Tongue (tissue), 2 donors: ENCODE data around the gene BCAS3. TPM values are rescaled to one million over a fixed set of nuclear protein-coding genes. Genes with fewer than 3 reads are reported as not detected.

Experiments
- DNase-seq: peaks from one replicate; pipeline ENCODE4 v3.0.0-alpha.2; 2015
- total RNA-seq: library from RNA; depleted of rRNA; stranded (reverse); fragments of >200 nt; gene quantifications from one replicate; pipeline ENCODE4 v1.2.3, GENCODE V29; 2014

The BCAS3 gene
- total RNA-seq, 1 donor from 2014 or later = 40.2 TPM

GRCh38 chr17:61411261-61412142 lies 733.9 kb downstream of the BCAS3 start:
- peak; percentile 66 for DNase-seq

DNA sequence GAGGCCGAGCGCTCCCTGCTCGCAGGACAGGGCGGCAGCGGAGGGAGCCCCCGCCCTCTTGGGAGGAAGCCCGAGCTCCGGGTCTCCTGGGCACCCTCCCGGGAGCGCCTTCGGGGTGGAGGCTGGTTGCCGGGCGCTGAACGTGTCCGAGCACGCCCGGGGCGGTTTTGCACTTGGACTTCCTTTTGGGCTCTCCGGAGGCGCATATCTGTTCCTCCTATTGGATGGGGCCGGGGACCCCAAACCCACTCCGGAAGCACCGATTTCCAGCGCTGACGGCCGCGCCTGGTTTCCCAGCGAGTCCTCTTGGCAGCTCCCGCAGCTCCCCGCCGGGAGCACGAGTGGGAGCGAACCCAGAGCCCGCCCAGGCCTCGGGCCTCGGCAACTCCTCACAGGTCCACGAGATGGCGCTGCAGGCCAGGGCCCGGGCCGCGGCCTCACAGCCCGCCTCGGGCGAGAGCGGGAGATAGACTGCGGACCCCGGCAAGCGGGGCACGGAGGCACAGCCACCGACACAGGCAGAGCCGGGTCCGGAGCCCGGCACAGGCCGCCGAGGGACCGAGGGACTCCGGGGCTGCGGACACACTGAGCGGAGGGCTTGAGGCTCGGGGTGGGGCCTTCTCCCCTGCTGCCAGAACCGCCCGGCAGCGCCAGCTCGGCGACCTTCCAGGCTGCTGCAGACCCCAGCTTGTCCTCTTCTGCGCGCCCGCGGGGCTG lies 734.6 kb downstream of the BCAS3 start:
- DNase-seq = peak; percentile 93

GRCh38 chr17:61412860-61413660 lies 735.4 kb downstream of the BCAS3 start:
- DNase-seq = no peak

DNA sequence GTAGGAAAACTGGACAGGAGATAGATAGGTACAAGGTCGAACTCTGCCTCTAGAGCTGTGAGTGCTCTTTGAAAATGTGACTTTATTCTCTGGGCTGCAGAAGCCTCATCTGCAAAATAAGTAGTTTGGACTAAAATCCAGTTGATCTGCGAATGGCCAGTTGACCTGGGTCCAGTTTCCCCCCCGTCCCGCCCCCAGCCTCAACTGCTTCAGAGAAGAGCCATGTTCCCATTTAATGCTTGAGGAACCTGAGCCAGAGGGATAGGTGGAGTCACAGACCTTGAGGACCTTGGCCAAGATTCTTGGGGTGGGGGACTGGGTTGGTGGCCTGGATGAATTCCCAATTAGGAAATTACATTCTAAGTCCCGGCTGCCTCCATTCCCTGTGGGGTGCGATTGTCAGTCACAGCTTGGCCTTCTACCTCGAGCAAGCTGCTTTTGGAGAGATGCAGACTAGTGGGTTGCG lies 736.0 kb downstream of the BCAS3 start:
- DNase-seq = no peak

DNA sequence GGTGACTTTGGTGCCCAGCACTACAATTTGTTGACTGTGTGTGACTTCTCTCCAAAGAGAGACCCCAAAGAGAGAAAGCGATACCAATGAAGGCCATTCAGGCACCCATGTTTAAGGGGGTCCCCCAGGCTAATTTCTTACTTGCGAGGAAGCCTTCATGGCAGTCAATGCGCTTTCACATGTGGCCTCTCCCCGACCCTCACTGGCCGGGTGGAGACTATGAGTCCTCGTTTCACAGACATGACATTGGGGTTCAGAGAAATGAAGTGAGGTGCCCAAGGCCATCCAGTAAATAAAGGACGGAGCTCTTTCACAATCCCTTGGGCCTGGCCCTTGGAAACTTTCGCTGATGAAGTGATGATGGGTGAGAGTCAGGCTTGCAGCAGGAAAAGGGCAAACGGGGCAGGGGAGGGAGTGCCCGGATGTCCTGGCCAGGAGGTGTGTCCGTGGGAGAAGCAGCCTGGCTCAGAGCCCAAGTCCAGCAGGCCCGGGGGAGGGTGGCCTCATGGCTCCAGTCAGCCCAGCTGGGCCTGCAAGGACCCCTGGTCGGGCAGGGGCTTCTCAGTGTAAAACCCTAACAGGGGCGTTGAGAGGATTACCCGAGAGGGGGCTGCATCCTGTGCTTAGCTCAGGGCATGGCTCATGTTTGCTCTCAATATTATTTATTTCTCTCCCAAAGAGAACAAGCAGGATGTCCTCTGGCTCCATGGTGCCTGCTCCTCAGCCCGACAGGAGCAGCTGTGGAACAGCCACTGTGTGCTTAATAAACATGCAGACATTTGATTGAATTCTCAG lies 736.7 kb downstream of the BCAS3 start:
- DNase-seq = no peak

DNA sequence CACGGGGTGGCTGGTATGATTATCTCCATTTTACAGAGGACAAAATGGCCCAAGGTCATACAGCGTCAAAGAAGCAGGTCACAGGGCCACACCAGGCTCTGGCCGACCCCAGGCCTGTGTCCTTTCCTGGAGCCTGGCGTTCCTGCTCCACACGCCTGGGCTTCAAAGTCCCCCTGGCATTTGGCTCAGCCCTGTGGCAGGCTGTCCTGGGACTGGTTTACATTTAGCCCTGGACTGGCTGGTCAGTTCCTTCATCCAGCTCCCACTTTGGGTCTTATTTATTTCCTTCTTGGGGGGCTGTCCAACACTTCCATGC lies 737.2 kb downstream of the BCAS3 start:
- DNase-seq = no peak

GRCh38 chr17:61415374-61416210 lies 737.9 kb downstream of the BCAS3 start:
- no peak for DNase-seq

GRCh38 chr17:61416211-61416539 lies 738.5 kb downstream of the BCAS3 start:
- DNase-seq = no peak

GRCh38 chr17:61416540-61417363 lies 739.1 kb downstream of the BCAS3 start:
- DNase-seq = peak; percentile 93

DNA sequence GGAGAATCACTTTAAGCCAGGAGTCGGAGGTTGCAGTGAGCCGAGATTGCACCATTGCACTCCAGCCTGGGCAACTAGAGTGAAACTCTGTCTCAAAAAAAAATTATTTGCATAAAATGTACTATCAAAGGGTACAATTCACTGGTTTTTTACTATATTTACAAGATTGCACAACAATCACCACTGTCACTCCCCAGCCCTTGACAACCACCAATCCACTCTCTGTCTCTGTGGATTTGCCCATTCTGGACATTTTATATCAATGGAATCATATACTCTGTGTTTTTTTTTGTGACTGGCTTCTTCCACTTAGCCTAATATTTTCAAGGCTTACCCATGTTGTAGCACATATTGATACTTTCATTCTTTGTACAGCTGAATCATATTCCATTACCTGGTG lies 740.8 kb downstream of the BCAS3 start:
- DNase-seq = no peak

DNA sequence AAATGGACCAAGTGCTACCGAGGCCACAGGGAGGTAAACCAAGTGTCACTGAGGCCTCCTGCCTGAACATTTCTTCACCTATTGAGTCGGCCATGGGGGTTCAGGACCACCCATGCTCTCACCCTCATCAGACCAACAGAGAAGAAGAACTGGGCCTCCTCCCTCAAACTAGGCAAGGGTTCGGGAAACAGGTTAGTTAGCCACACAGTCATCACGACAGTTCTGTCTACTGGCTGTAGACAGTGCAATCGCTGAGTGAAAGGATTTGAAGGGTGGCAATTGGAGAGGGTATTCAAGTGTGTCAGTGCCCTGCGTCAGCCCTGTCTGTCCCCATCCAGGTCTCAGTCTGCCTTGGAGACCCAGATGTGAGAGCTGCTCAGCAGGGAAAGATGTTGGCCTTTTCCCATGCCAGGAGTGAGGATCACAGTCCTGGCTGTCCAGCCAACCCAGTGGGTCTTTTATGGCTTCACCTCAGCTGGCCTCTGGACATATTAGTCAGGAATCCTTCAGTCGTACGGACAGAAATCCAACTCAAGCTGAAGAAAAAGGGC lies 741.9 kb downstream of the BCAS3 start:
- DNase-seq = no peak

DNA sequence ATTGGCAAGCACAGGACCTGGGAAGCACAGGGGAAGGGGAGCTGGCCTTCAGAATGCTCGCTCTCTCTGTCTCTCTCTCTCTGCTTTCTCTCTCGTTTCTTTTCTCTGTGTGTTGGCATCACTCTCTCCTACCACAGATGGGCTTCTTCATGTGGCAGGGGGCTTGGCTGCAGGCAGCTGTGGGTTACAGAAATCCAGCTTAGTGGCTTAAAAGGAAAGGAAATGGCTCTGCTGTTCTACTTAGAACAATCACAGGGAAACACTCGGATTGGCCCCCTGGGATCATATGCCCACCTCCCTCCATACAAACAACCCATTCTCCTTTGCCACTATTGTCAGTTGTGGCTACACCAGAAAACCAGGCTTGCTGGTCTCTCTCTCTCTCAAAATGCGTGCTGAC lies 742.4 kb downstream of the BCAS3 start:
- DNase-seq = peak; percentile 35

GRCh38 chr17:61420745-61421398 lies 743.2 kb downstream of the BCAS3 start:
- DNase-seq = no peak

GRCh38 chr17:61421460-61421859 lies 743.8 kb downstream of the BCAS3 start:
- DNase-seq = no peak

DNA sequence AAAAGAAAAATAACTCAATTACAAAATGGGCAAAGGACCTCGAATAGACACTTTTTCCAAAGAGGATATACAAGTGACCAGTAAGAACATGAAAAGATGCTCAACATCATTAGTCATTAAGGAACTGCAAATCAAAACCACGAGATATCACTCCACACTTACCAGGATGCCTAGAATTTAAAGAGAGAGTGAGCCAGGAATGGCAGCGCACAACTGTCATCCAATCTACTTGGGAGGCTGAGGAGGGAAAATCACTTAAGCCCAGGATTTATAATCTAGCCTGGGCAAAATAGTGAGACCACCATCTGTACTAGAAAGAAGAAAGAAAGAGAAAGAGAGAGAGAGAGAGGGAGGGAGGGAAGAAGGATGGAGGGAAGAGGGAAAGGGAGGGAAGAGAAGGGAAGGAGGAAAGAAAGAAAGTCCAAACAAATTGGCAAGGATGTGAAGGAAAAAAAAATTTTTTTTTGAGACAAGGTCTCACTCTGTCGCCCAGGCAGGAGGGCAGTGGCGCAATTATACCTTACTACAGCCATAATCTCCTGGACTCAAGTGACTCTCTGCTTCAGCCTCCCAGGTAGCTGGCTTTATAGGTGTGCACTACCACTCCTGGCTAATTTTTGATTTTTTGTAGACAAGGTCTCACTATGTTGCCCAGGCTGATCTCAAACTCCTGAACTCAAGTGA lies 744.6 kb downstream of the BCAS3 start:
- DNase-seq = no peak

DNA sequence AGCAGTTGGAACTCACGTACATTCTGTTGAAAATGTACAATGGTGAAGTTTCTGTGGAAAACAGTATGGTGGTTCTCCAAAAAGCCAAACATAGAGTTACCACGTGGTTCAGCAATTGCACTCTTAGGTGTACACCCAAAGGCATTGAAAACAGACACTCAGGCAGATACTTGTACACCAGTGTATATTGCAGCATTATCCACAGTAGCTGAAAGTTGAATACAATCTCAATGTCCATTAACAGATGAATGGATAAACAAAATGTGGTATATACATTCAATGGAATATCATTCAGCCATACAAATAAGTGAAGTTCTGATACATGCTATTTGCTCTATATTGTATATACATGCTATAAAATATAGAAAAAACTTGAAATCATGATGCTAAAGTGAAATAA lies 745.2 kb downstream of the BCAS3 start:
- no peak for DNase-seq

DNA sequence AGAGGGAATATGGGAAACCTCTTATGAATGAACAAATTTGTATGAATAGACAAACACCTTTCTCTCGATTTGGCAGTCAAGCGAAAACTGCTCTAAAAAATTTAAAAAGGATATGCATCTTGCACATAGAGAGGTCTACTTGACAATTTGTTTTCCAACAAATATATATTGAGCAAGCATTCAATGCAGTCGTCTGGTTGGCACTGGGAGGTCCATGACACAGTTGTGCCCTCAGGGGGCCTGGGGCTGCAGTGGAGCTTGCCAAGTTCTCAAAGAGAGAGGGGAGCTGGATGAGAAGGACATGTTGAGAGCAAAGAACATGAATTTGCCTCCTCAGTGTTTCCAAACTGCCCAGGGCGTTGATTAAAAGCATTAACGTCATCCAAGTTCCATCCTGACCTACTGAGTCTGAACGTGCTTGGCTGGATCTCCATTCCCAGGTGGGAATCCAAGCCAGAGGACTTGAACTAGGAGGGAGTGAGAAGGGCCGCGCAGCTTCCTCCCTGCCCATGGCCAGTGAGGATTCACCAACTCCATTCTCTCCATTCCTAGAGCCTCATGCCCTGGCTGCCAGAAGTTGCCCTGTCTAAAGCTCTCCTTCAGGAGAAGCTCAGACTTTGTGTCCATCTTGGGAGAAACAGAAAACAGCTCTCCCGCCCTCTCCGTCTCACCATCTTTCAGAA lies 746.5 kb downstream of the BCAS3 start:
- no peak for DNase-seq
